Urinary bladder (tissue), 4 donors: ENCODE data around the gene LRRC8C. TPM values are rescaled to one million over a fixed set of nuclear protein-coding genes. Genes with fewer than 3 reads are reported as not detected.

Experiments used
- DNase-seq: peaks from one replicate; pipeline ENCODE4 v3.0.0-alpha.2; 2015; ENCODE audit errors: extremely low spot score
- H3K27ac ChIP-seq: one replicate; pipeline ENCODE4 v1.5.1; 2013; ENCODE audit warnings: low read depth, mild to moderate bottlenecking, moderate library complexity
- H3K36me3 ChIP-seq: one replicate; pipeline ENCODE4 v1.6.1; 2013; ENCODE audit warnings: mild to moderate bottlenecking, moderate library complexity; ENCODE audit not compliant: insufficient read depth
- H3K4me1 ChIP-seq: one replicate; pipeline ENCODE4 v1.6.1; 2013; ENCODE audit warnings: mild to moderate bottlenecking, moderate library complexity; ENCODE audit not compliant: insufficient read depth
- H3K4me3 ChIP-seq: one replicate; pipeline ENCODE4 v1.5.1; 2013; ENCODE audit warnings: low read depth, low read length
- WGBS: extraction: QIAGEN DNeasy Blood & Tissue Kit; methylation state at CpG from one replicate; pipeline ENCODE4 v1.1.7; 2013; 5-methylcytosine and 5-hydroxymethylcytosine counted together
- polyA plus RNA-seq: library from polyadenylated mRNA; stranded (reverse); fragments of 200-250 nt; gene quantifications from one replicate; pipeline ENCODE4 v1.2.3, GENCODE V29; 2013
- total RNA-seq: library from RNA; depleted of rRNA; stranded (reverse); fragments of >200 nt; gene quantifications from one replicate; pipeline ENCODE4 v1.2.3, GENCODE V29; 2014
- donor health status: healthy with polysubstance abuse.
- donor health status: healthy.

LRRC8C gene
- total and polyA plus RNA-seq, 2 donors: 4.2 to 12.3 TPM

GRCh38 chr1:89721351-89721750, 88.4 kb downstream of the LRRC8C start:
- Histone ChIP-seq H3K27ac (no peak overlapping the region), H3K4me1 (no peaks in the 10 kb centered on the region), H3K36me3 (no peaks in the 10 kb centered on the region), H3K4me3 (no peak overlapping the region)
- 62% methylated on average over 3 of the region's 3 CpGs for WGBS
- no peak for DNase-seq

- no peak for DNase-seq
- Histone ChIP-seq H3K4me1 (no peaks in the 10 kb centered on the region), H3K4me3 (no peak overlapping the region), H3K36me3 (no peaks in the 10 kb centered on the region), H3K27ac (no peak overlapping the region)
- 93% methylated on average over 2 of the region's 2 CpGs for WGBS
These were observed 90.2 kb downstream of the LRRC8C start for GRCh38 chr1:89723144-89723543.

GRCh38 chr1:89723863-89724262, 90.9 kb downstream of the LRRC8C start:
- DNase-seq: no peak
- Histone ChIP-seq H3K36me3 (no peaks in the 10 kb centered on the region), H3K27ac (no peak overlapping the region), H3K4me3 (no peak overlapping the region), H3K4me1 (no peaks in the 10 kb centered on the region)
- 43% methylated on average over 6 of the region's 6 CpGs for WGBS

- no peak overlapping the region for H3K4me3 ChIP-seq
- H3K4me1 ChIP-seq: no peaks in the 10 kb centered on the region
- H3K36me3 ChIP-seq: no peaks in the 10 kb centered on the region
- 81% methylated on average over 3 of the region's 3 CpGs for WGBS
- DNase-seq: no peak
- no peak overlapping the region for H3K27ac ChIP-seq
These were observed 91.6 kb downstream of the LRRC8C start for GRCh38 chr1:89724369-89725010.

GRCh38 chr1:89725011-89725370, 92.1 kb downstream of the LRRC8C start:
- Histone ChIP-seq H3K4me3 (no peak overlapping the region), H3K36me3 (no peaks in the 10 kb centered on the region), H3K27ac (no peak overlapping the region), H3K4me1 (no peaks in the 10 kb centered on the region)
- DNase-seq: no peak
- WGBS: 41% methylated on average over 4 of the region's 4 CpGs

- no peak overlapping the region for H3K4me3 ChIP-seq
- H3K36me3 ChIP-seq: no peaks in the 10 kb centered on the region
- DNase-seq: no peak
- H3K4me1 ChIP-seq: no peaks in the 10 kb centered on the region
- WGBS: 81% methylated on average over 4 of the region's 4 CpGs
- no peak overlapping the region for H3K27ac ChIP-seq
These were observed 92.7 kb downstream of the LRRC8C start for GRCh38 chr1:89725631-89726030.

- Histone ChIP-seq H3K4me1 (no peaks in the 10 kb centered on the region), H3K27ac (no peak overlapping the region), H3K4me3 (no peak overlapping the region), H3K36me3 (no peaks in the 10 kb centered on the region)
- no peak for DNase-seq
- WGBS: 75% methylated on average over 12 of the region's 12 CpGs
These were observed 94.8 kb downstream of the LRRC8C start for GRCh38 chr1:89727517-89728312.

- H3K36me3 ChIP-seq: no peaks in the 10 kb centered on the region
- H3K4me1 ChIP-seq: no peaks in the 10 kb centered on the region
- H3K4me3 ChIP-seq: no peak overlapping the region
- WGBS: 86% methylated on average over 4 of the region's 4 CpGs
- DNase-seq: no peak
- no peak overlapping the region for H3K27ac ChIP-seq
These were observed 95.5 kb downstream of the LRRC8C start for GRCh38 chr1:89728381-89728780.

GRCh38 chr1:89732206-89732605, 99.3 kb downstream of the LRRC8C start:
- no peak overlapping the region for H3K4me3 ChIP-seq
- 79% methylated on average over 1 of the region's 1 CpG for WGBS
- no peaks in the 10 kb centered on the region for H3K36me3 ChIP-seq
- H3K4me1 ChIP-seq: no peaks in the 10 kb centered on the region
- DNase-seq: no peak
- H3K27ac ChIP-seq: no peak overlapping the region

- Histone ChIP-seq H3K4me3 (no peak overlapping the region), H3K36me3 (no peaks in the 10 kb centered on the region), H3K4me1 (no peaks in the 10 kb centered on the region), H3K27ac (no peak overlapping the region)
- 79% methylated on average over 3 of the region's 3 CpGs for WGBS
- DNase-seq: no peak
These were observed 99.8 kb downstream of the LRRC8C start for GRCh38 chr1:89732643-89733222.

GRCh38 chr1:89733748-89734147, 100.8 kb downstream of the LRRC8C start:
- no peaks in the 10 kb centered on the region for H3K36me3 ChIP-seq
- 86% methylated on average over 4 of the region's 4 CpGs for WGBS
- H3K4me3 ChIP-seq: no peak overlapping the region
- no peak for DNase-seq
- H3K27ac ChIP-seq: no peak overlapping the region
- H3K4me1 ChIP-seq: no peaks in the 10 kb centered on the region

GRCh38 chr1:89734442-89734841, 101.5 kb downstream of the LRRC8C start:
- Histone ChIP-seq H3K4me3 (no peak overlapping the region), H3K36me3 (no peaks in the 10 kb centered on the region), H3K27ac (no peak overlapping the region), H3K4me1 (no peaks in the 10 kb centered on the region)
- WGBS: 80% methylated on average over 3 of the region's 3 CpGs
- DNase-seq: no peak

GRCh38 chr1:89735479-89735878, 102.6 kb downstream of the LRRC8C start:
- WGBS: 33% methylated on average over 1 of the region's 1 CpG
- no peak for DNase-seq

More at GRCh38 chr1:89735479-89735878, 102.6 kb downstream of the LRRC8C start:
- H3K36me3 ChIP-seq: no peaks in the 10 kb centered on the region
- no peak overlapping the region for H3K4me3 ChIP-seq
- no peaks in the 10 kb centered on the region for H3K4me1 ChIP-seq
- no peak overlapping the region for H3K27ac ChIP-seq
